Neural cell (in vitro differentiated cells): Measurements from ENCODE around the gene EEF2KMT.

ENCODE experiments used
- CTCF ChIP-seq: fragments of 450-650 bp; IDR thresholded peaks from 2 replicates; pipeline ENCODE4 v1.5.1; 2014; ENCODE audit warnings: antibody characterized with exemption, mild to moderate bottlenecking, moderate library complexity; ENCODE audit not compliant: poor library complexity, severe bottlenecking
- POLR2AphosphoS5 ChIP-seq: IDR thresholded peaks from 2 replicates; pipeline ENCODE4 v1.6.1; 2012

- TF ChIP-seq CTCF, result no peak
- no peak for TF ChIP-seq POLR2AphosphoS5
Observed at GRCh38 chr16:5041600-5042133, 55.9 kb downstream of the EEF2KMT start.
